ENCODE measurements around the gene PLA2G2F.

GRCh38 chr1:20112279-20113000, 26.7 kb upstream of the PLA2G2F start:
- TF ChIP-seq HDGF (IDR thresholded peaks at IDR 0.05): no peak
- TF ChIP-seq CTCF (IDR thresholded peaks at IDR 0.05 in 2 of 3, conservative IDR thresholded peaks at IDR 0.05 in 1 of 3; ENCODE audit: control insufficient read depth in 2 of 3, extremely low read depth in 1 of 3, insufficient read depth in 1 of 3, low read depth in 3 of 3, low read length in 3 of 3): no peak
- no peak for TF ChIP-seq EZH2 (IDR thresholded peaks at IDR 0.05; ENCODE audit: borderline replicate concordance, control insufficient read depth, low read depth, low read length)
- TF ChIP-seq, protein P1, sequence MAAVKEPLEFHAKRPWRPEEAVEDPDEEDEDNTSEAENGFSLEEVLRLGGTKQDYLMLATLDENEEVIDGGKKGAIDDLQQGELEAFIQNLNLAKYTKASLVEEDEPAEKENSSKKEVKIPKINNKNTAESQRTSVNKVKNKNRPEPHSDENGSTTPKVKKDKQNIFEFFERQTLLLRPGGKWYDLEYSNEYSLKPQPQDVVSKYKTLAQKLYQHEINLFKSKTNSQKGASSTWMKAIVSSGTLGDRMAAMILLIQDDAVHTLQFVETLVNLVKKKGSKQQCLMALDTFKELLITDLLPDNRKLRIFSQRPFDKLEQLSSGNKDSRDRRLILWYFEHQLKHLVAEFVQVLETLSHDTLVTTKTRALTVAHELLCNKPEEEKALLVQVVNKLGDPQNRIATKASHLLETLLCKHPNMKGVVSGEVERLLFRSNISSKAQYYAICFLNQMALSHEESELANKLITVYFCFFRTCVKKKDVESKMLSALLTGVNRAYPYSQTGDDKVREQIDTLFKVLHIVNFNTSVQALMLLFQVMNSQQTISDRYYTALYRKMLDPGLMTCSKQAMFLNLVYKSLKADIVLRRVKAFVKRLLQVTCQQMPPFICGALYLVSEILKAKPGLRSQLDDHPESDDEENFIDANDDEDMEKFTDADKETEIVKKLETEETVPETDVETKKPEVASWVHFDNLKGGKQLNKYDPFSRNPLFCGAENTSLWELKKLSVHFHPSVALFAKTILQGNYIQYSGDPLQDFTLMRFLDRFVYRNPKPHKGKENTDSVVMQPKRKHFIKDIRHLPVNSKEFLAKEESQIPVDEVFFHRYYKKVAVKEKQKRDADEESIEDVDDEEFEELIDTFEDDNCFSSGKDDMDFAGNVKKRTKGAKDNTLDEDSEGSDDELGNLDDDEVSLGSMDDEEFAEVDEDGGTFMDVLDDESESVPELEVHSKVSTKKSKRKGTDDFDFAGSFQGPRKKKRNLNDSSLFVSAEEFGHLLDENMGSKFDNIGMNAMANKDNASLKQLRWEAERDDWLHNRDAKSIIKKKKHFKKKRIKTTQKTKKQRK (IDR thresholded peaks at IDR 0.05; ENCODE audit: low read depth, low read length): no peak

All from GM12878 (cell line).